Activated CD8-positive, alpha-beta memory T cell treated with anti-CD3 and anti-CD28 coated beads for 36 hours (primary cell): ENCODE data around the gene LRRC32. TPM values are rescaled to one million over a fixed set of nuclear protein-coding genes. Genes with fewer than 3 reads are reported as not detected.

Experiments used
- CTCF ChIA-PET: fragments of 350-600 bp; sonication (Branson Sonifier 250); formaldehyde crosslinking; loops from one replicate; lab custom pipeline; 2021; ENCODE audit warnings: antibody characterized with exemption; lab: Charles Lee
- POLR2A ChIA-PET: fragments of 350-600 bp; sonication (Branson Sonifier 250); formaldehyde crosslinking; loops from one replicate; lab custom pipeline; 2021; ENCODE audit warnings: antibody characterized with exemption; lab: Charles Lee
- total RNA-seq, 2 experiments: library from RNA; stranded (reverse); gene quantifications; one replicate each; pipeline ENCODE4 v1.2.3, GENCODE V29; 2021

LRRC32 gene
- total RNA-seq, 2 experiments from 2014 or later: 4.5 to 5.4 TPM

GRCh38 chr11:76668362-76669155, 2.0 kb downstream of the LRRC32 start:
- CTCF ChIA-PET: no interaction called here

GRCh38 chr11:76667856-76668255, 2.7 kb downstream of the LRRC32 start:
- POLR2A ChIA-PET: no interaction called here
- CTCF ChIA-PET: interaction anchor here (0.5 kb wide), 1 partner anchor 127 kb away, joined by 3 read pairs; no protein-coding TSS in a partner anchor

More at GRCh38 chr11:76668362-76669155, 2.0 kb downstream of the LRRC32 start:
- POLR2A ChIA-PET: no interaction called here

DNA sequence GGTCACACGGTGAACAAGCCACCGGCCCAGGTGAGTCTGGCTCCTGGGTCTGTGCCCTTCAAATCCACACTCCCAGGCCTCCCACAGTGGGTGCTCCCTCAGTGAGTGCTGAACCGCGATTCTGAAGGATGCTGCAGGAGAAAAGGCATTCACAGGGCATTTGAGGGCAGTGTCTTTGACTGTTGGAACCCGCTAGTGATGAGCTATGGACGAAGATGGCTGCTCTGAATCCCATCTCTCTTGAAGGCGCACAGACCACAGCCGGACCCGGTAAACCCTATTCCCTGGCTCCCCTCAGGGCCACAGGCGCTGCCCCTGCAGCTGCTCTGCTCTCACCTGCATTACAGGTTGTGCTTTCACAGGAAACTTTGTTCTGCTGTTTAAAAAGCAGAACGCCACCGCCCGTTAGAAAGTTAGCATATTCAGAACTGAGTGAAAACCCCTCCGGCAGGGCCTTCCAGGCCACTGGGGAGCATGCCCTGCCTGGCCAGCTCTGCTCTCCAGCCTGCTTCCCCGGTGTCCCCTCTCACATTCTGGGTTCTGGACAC, 3.2 kb downstream of the LRRC32 start:
- POLR2A ChIA-PET: no interaction called here
- CTCF ChIA-PET: interaction anchor here (0.5 kb wide), 1 partner anchor 127 kb away, joined by 3 read pairs; no protein-coding TSS in a partner anchor

DNA sequence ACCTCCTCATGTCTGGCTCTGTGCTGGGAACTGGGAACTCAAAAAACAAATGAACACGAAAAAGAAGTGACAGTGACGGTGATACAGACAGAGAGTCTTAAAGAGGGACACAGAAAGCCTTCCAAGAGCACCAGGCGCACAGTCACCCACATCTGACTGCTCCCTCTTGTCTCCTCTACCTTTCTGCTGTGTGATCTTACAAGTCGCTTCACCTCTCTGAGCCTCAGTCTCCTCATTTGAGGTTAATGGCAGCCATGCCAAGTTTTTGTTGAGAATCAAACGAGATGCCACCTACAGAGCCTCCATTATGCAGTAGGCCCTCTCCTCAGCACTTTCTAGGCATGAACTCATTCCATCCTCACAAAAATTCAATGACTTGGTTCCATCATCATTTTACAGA, 3.7 kb downstream of the LRRC32 start:
- ChIA-PET POLR2A (no interaction called here), CTCF (no interaction called here)

GRCh38 chr11:76666408-76666807, 4.1 kb downstream of the LRRC32 start:
- POLR2A ChIA-PET: no interaction called here

DNA sequence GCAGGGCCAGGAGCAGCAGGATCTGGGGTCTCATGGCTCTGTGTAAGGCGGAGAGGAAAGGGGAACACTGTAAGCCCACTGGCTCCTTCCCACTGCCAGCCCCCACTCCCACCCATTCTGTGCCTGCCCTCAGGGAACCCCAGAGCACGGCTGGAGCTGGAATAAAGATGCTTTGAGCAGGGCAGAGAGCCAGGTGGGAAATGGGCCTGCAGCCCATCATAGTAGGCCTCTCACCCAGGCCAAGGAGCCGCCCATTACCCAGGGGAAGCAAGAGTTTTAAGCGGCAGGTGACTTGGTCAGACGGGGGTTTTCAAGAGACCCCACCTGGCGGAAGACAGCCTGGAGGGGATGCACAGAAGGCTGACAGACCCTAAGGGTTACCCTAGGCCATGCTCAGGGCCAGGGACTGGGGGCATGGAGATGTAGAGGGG, 4.6 kb downstream of the LRRC32 start:
- POLR2A ChIA-PET: no interaction called here
- CTCF ChIA-PET: interaction anchor here (0.6 to 1.7 kb wide), 2 partner anchors 39 to 42 kb away, joined by 3 read pairs; no protein-coding TSS in a partner anchor

More at GRCh38 chr11:76666408-76666807, 4.1 kb downstream of the LRRC32 start:
- CTCF ChIA-PET: no interaction called here

- ChIA-PET POLR2A (no interaction called here), CTCF (interaction anchor here (0.6 to 1.7 kb wide), 2 partner anchors 38 to 42 kb away, joined by 3 read pairs; no protein-coding TSS in a partner anchor)
Observed at GRCh38 chr11:76665172-76665571, 5.4 kb downstream of the LRRC32 start.

- POLR2A ChIA-PET: no interaction called here
- CTCF ChIA-PET: interaction anchor here (1.6 to 1.7 kb wide), 3 partner anchors 16 to 67 kb away, joined by 3 to 4 read pairs (median 3); no protein-coding TSS in a partner anchor
Observed at GRCh38 chr11:76664578-76665061, 5.9 kb downstream of the LRRC32 start.

- ChIA-PET CTCF (interaction anchor here (0.5 to 1.7 kb wide), 4 partner anchors 16 to 203 kb away, joined by 3 to 4 read pairs (median 3); no protein-coding TSS in a partner anchor), POLR2A (no interaction called here)
Observed at GRCh38 chr11:76663912-76664440, 6.6 kb downstream of the LRRC32 start.

DNA sequence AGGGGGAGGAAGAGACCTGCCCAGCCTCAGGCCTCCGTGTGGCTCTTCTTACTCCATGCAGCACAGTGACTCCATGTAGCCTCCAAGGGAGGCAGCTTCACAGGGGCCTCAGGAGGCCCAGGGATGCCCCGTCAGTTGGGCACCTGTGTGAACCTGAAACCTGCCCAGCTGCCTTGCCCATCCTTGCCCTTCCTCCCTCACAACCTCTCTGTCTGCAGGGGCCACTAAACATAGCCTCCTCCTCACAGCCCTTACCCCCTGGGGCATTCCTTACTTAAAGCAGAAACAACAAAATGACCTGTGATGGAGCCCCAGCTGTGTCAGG, 7.1 kb downstream of the LRRC32 start:
- ChIA-PET POLR2A (no interaction called here), CTCF (interaction anchor here (1.6 to 1.7 kb wide), 2 partner anchors 17 to 65 kb away, joined by 3 to 4 read pairs; no protein-coding TSS in a partner anchor)

GRCh38 chr11:76662656-76663485, 7.7 kb downstream of the LRRC32 start:
- ChIA-PET CTCF (interaction anchor here (1.6 to 1.7 kb wide), 2 partner anchors 18 to 65 kb away, joined by 3 to 4 read pairs; no protein-coding TSS in a partner anchor), POLR2A (no interaction called here)

- ChIA-PET CTCF (no interaction called here), POLR2A (no interaction called here)
Observed at GRCh38 chr11:76661834-76662434, 8.6 kb downstream of the LRRC32 start.

GRCh38 chr11:76661306-76661751, 9.2 kb downstream of the LRRC32 start:
- CTCF ChIA-PET: no interaction called here
- POLR2A ChIA-PET: no interaction called here

DNA sequence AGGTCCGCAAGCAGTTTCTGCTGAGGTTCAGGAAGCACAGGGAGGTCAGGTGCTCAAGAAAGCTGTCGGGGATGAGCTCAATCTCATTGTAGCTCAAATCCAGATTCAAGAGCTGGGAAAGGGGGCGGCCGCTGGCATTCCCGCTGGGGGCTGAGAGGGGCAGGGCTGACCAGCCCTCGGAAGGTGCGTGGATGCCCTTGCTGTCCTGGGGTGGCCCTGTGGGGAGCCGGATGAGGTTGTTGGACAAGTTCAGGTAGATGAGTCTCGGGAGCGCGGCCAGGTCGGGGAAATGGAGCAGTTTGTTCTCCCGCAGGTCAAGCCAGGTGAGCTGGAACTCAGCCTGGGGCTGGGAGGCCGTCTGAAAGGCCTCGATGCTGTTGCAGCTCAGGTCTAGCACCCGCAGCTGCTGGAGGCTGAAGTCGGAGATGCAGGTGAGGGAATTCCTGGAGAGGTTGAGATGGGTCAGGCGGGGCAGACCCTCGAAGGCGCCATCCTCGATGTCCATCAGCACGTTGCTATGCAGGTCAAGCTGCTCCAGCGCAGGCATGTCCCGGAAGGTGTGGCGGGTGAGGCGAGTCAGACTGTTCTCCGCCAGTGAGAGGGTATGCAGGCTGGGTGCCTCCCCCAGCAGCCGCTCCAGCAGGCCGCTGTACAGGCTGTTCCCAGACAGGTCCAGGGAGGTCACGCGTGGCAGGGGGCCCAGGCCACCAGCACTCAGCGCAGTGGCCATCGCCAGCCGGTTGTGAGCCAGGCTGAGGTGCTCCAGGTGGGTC, 9.8 kb downstream of the LRRC32 start:
- ChIA-PET CTCF (no interaction called here), POLR2A (no interaction called here)

DNA sequence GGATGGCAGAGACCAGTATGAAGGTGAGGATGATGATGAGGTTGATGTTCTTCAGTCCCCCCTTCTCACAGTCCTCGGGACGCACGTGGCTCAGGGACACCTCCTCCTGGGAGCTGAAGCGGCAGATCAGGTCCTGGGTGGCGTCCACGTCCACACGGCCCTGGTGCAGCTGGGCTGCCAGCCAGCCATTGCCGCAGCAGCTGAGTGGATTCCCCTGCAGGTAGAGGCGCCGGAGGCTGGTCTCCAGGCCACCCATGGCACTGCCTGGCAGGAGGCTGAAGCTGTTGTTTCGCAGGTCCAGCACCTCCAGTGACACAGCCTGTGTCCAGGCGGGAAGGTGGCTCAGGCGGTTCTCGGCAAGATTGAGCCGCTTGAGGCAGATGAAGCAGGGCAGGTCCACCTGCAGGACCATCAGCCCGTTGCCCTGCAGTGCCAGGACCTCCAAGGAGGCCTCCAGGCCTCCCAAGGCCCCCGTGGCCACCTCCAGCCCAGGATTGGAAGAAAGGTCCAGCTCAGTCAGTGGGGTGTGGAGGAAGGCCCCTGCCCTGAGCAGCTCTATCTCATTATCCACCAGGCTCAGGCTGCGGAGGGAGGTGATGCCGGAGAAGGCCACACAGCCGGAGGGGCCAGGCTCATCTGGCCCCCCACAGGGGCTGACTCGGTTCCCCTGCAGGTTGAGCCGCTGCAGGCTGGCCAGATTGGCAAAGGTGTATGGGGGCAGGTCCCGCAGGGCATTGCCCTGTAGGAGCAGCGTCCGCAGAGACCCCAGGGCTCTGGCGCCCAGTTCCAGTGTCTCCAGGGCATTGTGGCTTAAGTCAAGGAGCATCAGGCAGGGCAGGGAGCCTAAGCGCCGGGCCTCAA, 10.6 kb downstream of the LRRC32 start:
- CTCF ChIA-PET: no interaction called here
- POLR2A ChIA-PET: no interaction called here

DNA sequence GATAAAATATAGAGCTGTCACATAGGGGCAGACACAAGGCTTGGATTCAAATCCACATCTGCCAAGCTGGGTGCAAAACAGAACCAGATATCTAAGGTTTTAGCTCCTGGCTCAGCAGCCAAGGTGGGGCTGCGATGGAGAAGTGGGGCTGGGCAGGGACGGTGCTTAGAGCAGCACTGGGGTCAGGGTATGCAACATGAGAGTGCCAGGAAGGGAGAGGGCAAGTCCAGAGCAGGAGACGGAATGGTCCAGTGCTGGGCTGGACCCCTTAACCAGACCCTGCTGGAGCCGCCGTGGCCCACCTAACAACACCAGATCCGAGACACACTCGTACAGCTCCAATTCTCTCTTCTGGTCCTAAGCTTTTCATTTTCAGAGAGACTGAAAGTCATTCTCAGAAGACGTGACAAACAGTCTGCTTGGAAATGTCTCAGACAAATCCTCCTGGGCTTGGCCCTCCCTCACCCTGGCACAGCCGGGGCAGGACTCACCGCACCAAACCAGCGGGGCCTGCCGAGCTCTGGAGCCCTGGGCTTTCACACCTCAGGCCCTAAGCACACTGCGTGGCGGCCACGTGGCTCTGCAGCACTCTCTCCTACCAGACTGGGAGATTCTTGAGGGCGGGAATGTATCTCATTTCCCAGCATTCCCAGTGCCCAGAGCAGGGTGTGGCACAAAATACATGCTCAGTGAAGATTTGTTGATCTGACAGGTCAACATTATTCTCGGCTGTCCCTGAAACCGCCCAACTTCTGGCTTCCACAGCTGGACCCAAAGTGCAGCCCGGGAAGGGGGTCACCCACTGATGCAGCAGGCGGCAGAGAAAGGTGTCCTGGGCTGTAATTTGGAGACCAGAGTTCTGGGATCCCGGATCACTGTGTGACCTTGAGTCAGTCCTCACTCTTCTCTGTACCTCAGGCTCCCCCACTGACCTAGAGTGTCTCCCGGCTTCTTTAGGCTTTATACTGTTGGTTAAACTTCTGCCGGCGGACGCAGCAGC, 11.6 kb downstream of the LRRC32 start:
- CTCF ChIA-PET: no interaction called here

More for the DNA sequence above, 11.6 kb downstream of the LRRC32 start:
- POLR2A ChIA-PET: interaction anchor here (0.5 kb wide), 1 partner anchor 86 kb away, joined by 3 read pairs; no protein-coding TSS in a partner anchor
